Neural crest cell (in vitro differentiated cells): ENCODE measurements around the gene TEX30. TPM values are rescaled to one million over a fixed set of nuclear protein-coding genes. Genes with fewer than 3 reads are reported as not detected.

Experiments used
- DNase-seq: peaks from one replicate; pipeline ENCODE4 v3.0.0; 2021; ENCODE audit warnings: low read depth, mixed read lengths, low spot score
- H3K27ac Mint-ChIP-seq: one replicate; pipeline ENCODE4 v1.8.0; 2021; ENCODE audit warnings: mild to moderate bottlenecking, mixed read lengths; ENCODE audit not compliant: unreplicated experiment
- H3K27me3 Mint-ChIP-seq: 2 replicates; pipeline ENCODE4 v1.8.0; 2021; ENCODE audit warnings: low read depth, mild to moderate bottlenecking, mixed read lengths
- H3K36me3 Mint-ChIP-seq: 2 replicates; pipeline ENCODE4 v1.8.0; 2021; ENCODE audit warnings: low read depth, mild to moderate bottlenecking, mixed read lengths
- H3K4me1 Mint-ChIP-seq: 2 replicates; pipeline ENCODE4 v1.8.0; 2021; ENCODE audit warnings: mixed read lengths
- H3K4me3 Mint-ChIP-seq: one replicate; pipeline ENCODE4 v1.8.0; 2021; ENCODE audit warnings: mild to moderate bottlenecking, mixed read lengths
- H3K9me3 Mint-ChIP-seq: 2 replicates; pipeline ENCODE4 v1.8.0; 2021; ENCODE audit warnings: mixed read lengths
- total RNA-seq: library from RNA; stranded (reverse); gene quantifications from 2 replicates; pipeline ENCODE4 v1.2.1, GENCODE V29; 2021
- TF ChIP-seq, protein P1 (sequence below): fragments of 200-600 bp; sonication (generic); conservative IDR thresholded peaks from 2 replicates; pipeline ENCODE4 v1.5.0; 2021; ENCODE audit warnings: antibody characterized with exemption, mild to moderate bottlenecking

TEX30 gene
- total RNA-seq, 1 donor from 2014 or later = 22.7 TPM

DNA sequence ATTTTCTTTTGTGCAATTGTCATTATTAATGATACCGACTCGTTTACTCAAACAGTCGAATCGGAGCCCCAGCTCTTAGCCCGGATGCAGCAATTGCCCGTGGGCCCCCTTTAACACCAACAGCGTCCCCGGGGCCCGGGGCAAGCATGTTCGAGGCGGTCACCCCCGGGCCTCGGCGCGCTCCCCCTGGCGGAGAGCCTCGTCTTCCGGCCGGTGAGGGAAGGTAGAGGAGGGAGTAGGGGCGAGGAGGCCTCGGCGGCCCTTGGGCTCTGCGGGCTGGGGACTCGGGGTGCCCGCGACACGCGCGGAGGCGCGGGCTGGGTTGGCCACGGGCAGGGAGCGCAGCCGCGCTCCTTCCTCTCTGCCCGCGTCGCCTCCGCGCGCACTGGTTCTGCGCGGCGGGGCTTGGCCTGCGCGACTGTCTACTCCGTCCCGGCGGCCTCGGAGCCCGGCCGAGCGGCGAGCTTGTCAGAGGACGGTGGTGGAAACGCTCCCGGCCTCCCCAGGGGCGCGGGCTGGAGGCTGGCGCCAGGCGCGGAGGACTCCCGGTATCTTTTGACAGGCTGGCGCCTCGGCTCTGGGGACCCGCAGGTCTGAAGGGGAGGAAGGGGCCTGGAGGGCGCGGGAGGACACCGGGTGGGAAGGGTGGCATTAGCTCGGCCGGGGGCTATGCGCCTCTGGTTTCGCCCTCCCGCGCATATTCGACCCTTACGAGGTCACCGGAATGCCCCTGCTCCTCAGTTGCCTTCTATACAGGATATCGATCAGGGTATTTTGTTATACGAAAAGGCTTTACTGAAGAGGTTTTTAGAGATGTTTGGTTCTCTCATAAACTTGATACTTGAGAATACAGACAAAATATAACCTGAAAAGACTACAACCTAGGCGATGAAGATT lies 26.8 kb upstream of the TEX30 start:
- Mint-ChIP-seq H3K36me3 (peaks cover 5% of the 10 kb centered on the region), H3K4me3 (peak overlapping the region; percentile 98), H3K4me1 (peaks cover 36% of the 10 kb centered on the region), H3K9me3 (no peaks in the 10 kb centered on the region), H3K27me3 (no peaks in the 10 kb centered on the region), H3K27ac (peak overlapping the region; percentile 62)
- DNase-seq = peak; percentile 80
- TF ChIP-seq, protein P1, sequence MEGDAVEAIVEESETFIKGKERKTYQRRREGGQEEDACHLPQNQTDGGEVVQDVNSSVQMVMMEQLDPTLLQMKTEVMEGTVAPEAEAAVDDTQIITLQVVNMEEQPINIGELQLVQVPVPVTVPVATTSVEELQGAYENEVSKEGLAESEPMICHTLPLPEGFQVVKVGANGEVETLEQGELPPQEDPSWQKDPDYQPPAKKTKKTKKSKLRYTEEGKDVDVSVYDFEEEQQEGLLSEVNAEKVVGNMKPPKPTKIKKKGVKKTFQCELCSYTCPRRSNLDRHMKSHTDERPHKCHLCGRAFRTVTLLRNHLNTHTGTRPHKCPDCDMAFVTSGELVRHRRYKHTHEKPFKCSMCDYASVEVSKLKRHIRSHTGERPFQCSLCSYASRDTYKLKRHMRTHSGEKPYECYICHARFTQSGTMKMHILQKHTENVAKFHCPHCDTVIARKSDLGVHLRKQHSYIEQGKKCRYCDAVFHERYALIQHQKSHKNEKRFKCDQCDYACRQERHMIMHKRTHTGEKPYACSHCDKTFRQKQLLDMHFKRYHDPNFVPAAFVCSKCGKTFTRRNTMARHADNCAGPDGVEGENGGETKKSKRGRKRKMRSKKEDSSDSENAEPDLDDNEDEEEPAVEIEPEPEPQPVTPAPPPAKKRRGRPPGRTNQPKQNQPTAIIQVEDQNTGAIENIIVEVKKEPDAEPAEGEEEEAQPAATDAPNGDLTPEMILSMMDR = peak; percentile 85

DNA sequence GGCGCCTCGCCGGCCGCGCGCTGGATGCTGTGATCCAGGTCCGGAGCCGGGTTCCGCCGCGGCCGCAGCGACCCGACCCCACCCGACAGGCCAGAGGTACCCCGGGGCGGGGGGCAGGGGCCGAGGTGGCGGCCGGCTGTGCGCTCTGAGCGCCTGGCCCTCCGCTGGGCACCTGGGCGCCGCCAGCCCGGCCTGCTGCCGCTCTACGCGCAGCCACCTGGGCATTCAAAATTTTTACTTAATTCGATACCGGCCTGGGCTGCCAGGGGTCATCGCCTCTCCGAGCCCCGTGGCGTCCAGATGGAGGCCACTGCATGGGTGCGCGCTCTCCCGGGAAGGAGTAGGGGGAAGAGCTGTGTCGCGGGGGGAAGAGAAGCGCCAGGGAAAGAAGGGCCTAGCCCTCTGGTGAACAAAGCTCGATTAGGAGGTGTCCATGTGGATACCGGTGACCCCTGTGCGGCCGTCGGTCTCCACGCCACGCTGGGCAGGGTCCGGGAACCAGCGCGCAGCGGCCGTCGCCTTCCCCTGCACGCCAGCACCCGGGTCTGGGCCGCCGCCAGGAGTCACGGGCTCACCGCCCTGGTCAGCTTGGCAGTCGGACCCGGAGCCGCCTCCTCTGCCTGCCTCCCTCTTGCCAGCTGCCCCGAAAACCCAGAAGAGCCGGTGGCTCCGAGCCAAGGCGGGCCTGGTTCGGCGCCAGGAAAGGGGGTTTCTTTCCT lies 26.0 kb upstream of the TEX30 start:
- peak overlapping the region; percentile 35 for H3K27ac Mint-ChIP-seq
- H3K9me3 Mint-ChIP-seq = no peaks in the 10 kb centered on the region
- peak; percentile 30 for DNase-seq

DNA sequence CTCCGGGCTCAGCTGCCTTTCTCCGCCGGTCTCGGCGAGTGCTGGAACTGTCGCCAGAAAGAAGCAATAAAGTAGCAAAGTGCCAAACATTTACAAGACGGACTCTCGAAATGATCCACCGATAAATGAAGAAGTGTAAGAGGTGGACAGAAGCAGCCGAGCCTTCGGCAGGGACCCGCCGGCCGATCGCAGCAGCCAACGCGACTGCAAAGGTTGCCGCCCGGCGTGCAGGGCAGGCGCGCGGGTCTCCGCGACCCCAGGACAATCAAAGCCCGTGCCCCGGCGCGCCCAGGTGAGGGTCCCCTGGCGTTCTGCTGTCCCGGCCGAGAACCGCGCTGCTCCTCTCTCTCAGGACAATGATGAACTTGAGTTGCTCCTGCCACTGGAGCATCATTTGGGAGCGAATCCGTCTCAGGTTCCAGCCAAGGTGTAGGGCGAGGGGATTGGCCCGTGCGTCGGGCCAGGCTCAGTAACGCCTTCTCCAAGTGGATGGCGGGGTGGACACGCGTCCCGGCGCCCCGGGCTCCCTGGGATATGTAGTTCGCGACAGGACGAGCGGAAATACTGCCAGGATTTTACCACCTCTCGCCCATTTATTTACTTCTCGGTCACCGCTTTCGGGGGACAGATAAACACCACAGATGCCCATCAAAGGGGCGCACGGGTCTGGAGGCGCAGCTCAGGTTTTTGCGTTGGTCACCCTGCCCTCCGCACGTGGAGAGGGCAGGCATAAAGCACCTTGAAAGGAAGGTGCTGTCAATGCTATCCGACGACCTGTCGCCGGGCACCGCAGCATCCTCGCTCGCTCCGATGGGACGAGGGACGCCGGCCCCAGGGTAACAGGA lies 25.2 kb upstream of the TEX30 start, which contains the start of the genes BIVM and POGLUT2:
Gene BIVM, plus strand, starts transcription at position 539 of the 845 bp plus-strand sequence. CDS start 8,149 bp downstream, outside the sequence.
Gene POGLUT2, minus strand, starts transcription at position 396 of the 845 bp plus-strand sequence. Its CDS starts 306 bp downstream, at position 90.
- TF ChIP-seq, protein P1 = no peak
- peak within 1 kb of the TSS; percentile 84 for H3K27ac Mint-ChIP-seq
- H3K4me3 Mint-ChIP-seq = peak within 1 kb of the TSS; percentile 98
- no peaks in the 10 kb centered on the region for H3K27me3 Mint-ChIP-seq
- peaks cover 3% of the 10 kb centered on the region for H3K36me3 Mint-ChIP-seq
- peaks cover 36% of the 10 kb centered on the region for H3K4me1 Mint-ChIP-seq
- H3K9me3 Mint-ChIP-seq = no peaks in the 10 kb centered on the region
- DNase-seq = peak; percentile 80

More for the DNA sequence above, 26.0 kb upstream of the TEX30 start:
- Mint-ChIP-seq H3K27me3 (no peaks in the 10 kb centered on the region), H3K4me1 (peaks cover 36% of the 10 kb centered on the region), H3K4me3 (peak overlapping the region; percentile 98), H3K36me3 (peaks cover 3% of the 10 kb centered on the region)
- TF ChIP-seq, protein P1 = no peak

DNA sequence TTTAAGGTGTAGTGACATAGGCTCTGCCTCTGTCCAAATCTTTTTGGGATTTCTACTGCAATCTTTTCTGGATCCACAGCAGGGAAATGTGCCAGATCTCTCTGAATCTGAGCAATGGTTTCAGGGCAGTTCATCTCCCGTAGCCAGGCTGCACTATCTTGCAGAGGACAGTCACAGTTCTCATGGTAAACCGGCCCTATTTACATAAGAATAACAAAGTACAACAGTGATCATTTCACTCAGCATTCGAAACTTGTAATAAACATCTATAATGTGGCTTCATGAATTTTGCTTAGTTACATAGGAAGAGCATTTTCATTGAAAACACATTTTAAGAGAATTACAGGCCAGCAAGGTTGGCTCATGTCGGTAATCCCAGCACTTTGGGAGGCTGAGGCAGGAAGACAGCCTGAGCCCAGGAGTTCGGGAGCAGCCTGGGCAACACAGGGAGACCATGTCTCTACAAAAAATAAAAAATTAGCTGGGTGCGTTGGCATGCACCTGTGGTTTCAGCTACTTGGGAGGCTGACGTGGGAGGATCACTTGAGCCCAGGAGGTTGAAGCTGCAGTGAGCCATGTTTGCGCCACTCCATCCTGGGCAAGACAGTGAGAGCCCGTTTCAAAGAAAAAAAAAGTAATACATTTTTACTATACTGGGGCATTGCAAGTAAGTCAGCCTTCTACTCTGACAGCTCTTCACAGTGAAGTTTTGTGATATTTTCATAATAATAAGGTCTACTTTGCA lies 20.2 kb upstream of the TEX30 start:
- Mint-ChIP-seq H3K27me3 (no peaks in the 10 kb centered on the region), H3K4me3 (no peak overlapping the region), H3K36me3 (peaks cover 8% of the 10 kb centered on the region), H3K9me3 (no peaks in the 10 kb centered on the region), H3K4me1 (peaks cover 16% of the 10 kb centered on the region), H3K27ac (no peak overlapping the region)
- DNase-seq = no peak
- TF ChIP-seq, protein P1 = no peak
